ENCODE results near the gene PIEZO1.

DNA sequence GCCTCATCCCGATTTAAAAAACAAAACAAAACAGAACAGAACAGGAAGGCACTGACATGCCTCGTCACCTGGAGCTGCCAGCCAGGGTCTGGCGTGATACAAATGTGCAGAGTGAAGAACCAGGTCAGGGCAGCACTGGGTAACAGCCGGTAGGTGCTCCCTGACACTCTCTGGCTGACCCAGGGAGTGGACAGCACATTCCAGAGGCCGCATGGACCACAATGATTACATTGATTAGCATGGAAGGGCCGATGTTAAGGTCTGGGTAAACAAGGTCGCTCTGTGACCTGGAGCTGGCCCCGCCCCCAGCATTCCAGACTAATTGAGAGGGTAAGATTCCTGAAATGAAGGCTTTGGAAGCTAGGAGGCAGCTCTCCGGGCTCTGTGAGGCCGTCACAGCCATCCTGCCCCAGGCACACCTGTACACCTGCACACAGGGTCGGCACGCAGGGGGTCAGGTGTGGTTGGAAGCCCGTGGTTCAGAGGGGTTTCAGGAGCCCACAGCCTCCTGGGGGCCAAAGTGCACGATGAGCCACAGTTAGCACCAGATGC, 21.4 kb downstream of the PIEZO1 start:
- TF ChIP-seq, protein P1, sequence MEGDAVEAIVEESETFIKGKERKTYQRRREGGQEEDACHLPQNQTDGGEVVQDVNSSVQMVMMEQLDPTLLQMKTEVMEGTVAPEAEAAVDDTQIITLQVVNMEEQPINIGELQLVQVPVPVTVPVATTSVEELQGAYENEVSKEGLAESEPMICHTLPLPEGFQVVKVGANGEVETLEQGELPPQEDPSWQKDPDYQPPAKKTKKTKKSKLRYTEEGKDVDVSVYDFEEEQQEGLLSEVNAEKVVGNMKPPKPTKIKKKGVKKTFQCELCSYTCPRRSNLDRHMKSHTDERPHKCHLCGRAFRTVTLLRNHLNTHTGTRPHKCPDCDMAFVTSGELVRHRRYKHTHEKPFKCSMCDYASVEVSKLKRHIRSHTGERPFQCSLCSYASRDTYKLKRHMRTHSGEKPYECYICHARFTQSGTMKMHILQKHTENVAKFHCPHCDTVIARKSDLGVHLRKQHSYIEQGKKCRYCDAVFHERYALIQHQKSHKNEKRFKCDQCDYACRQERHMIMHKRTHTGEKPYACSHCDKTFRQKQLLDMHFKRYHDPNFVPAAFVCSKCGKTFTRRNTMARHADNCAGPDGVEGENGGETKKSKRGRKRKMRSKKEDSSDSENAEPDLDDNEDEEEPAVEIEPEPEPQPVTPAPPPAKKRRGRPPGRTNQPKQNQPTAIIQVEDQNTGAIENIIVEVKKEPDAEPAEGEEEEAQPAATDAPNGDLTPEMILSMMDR (IDR thresholded peaks at IDR 0.05; ENCODE audit: insufficient read depth, low read depth, low read length): no peak
- TF ChIP-seq EZH2 (IDR thresholded peaks at IDR 0.05; ENCODE audit: insufficient read depth, low read length): no peak

All from astrocyte (in vitro differentiated cells and primary cell).